NCI-H748 (cell line): ENCODE data around the gene ADM2.
"Not testable (repeated sequence)": the region's sequence is repeated elsewhere in the genome, so short reads cannot be mapped to it uniquely, and the experiment has no call there.

Experiments
- DNase-seq: peaks from one replicate; lab custom pipeline; 2025; ENCODE audit not compliant: unreplicated experiment; lab: John Stamatoyannopoulos, UW

ADM2 gene

GRCh38 chr22:50505276-50505775, 24.0 kb downstream of the ADM2 start:
- no peak for DNase-seq

GRCh38 chr22:50505776-50506610, 24.6 kb downstream of the ADM2 start:
- DNase-seq: no peak

GRCh38 chr22:50506611-50507420, 25.5 kb downstream of the ADM2 start:
- peak; percentile 57 for DNase-seq

- peak; percentile 89 for DNase-seq
Observed at GRCh38 chr22:50507421-50507990, 26.2 kb downstream of the ADM2 start, which contains the start of gene LMF2. Gene LMF2 (minus strand): TSS chr22:50507702. CDS start chr22:50507675, 27 bp downstream.

- peak; percentile 97 for DNase-seq
Observed at GRCh38 chr22:50507991-50508884, 26.9 kb downstream of the ADM2 start, which contains the start of gene NCAPH2. Gene NCAPH2 (plus strand): TSS chr22:50508224. CDS start chr22:50508338, 114 bp downstream.

- no peak for DNase-seq
Observed at GRCh38 chr22:50508897-50509296, 27.6 kb downstream of the ADM2 start.

GRCh38 chr22:50513175-50513574, 31.8 kb downstream of the ADM2 start:
- DNase-seq: no peak

GRCh38 chr22:50516068-50516467, 34.7 kb downstream of the ADM2 start:
- no peak for DNase-seq

GRCh38 chr22:50516891-50517290, 35.5 kb downstream of the ADM2 start:
- no peak for DNase-seq

- no peak for DNase-seq
Observed at GRCh38 chr22:50517495-50518260, 36.3 kb downstream of the ADM2 start.

GRCh38 chr22:50518606-50519005, 37.3 kb downstream of the ADM2 start:
- no peak for DNase-seq

GRCh38 chr22:50519151-50519550, 37.8 kb downstream of the ADM2 start:
- DNase-seq: no peak

GRCh38 chr22:50520184-50520583, 38.8 kb downstream of the ADM2 start:
- not testable (repeated sequence) for DNase-seq

GRCh38 chr22:50520826-50521453, 39.6 kb downstream of the ADM2 start:
- DNase-seq: no peak

GRCh38 chr22:50521710-50522109, 40.4 kb downstream of the ADM2 start:
- no peak for DNase-seq

- no peak for DNase-seq
Observed at GRCh38 chr22:50522208-50522805, 41.0 kb downstream of the ADM2 start.

- DNase-seq: no peak
Observed at GRCh38 chr22:50522806-50523438, 41.6 kb downstream of the ADM2 start.

- no peak for DNase-seq
Observed at GRCh38 chr22:50523458-50523805, 42.1 kb downstream of the ADM2 start.
